Cardiac muscle cell (in vitro differentiated cells and primary cell): ENCODE measurements around the gene ARID3A. TPM values are rescaled to one million over a fixed set of nuclear protein-coding genes. Genes with fewer than 3 reads are reported as not detected.

Experiments used
- DNase-seq, 2 donors: peaks; one replicate each; pipeline versions ENCODE4 v3.0.0 to v3.0.0-alpha.2; 2010 to 2017; ENCODE audit warnings: low read depth in 1 of 2, low spot score in 1 of 2
- H3K27ac ChIP-seq: fragments of 200-600 bp; sonication (generic); 2 replicates; pipeline ENCODE4 v1.5.1; 2016
- H3K27me3 ChIP-seq: fragments of 200-600 bp; sonication (generic); 2 replicates; pipeline ENCODE4 v1.6.0; 2016; ENCODE audit warnings: control low read depth
- H3K36me3 ChIP-seq: fragments of 200-600 bp; sonication (generic); 2 replicates; pipeline ENCODE4 v1.5.1; 2016; ENCODE audit warnings: control low read depth
- H3K4me1 ChIP-seq: fragments of 200-600 bp; sonication (generic); 2 replicates; pipeline ENCODE4 v1.8.1; 2017; ENCODE audit warnings: low read depth, mild to moderate bottlenecking, mixed run types
- H3K4me3 ChIP-seq: fragments of 200-600 bp; sonication (generic); 2 replicates; pipeline ENCODE4 v1.5.1; 2016; ENCODE audit warnings: mild to moderate bottlenecking
- H3K9me3 ChIP-seq: fragments of 200-600 bp; sonication (generic); 2 replicates; pipeline ENCODE4 v1.5.1; 2017; ENCODE audit warnings: low read depth, mild to moderate bottlenecking, control low read depth
- polyA plus RNA-seq: library from polyadenylated mRNA; unstranded; fragments of >200 nt; fragmentation: Nextera tagmentation; extraction: Ambion mirVana; gene quantifications from 2 replicates; pipeline ENCODE4 v1.2.1, GENCODE V29; 2016
- total RNA-seq: library from RNA; depleted of rRNA; stranded (reverse); fragments of >200 nt; gene quantifications from 2 replicates; pipeline ENCODE4 v1.2.3, GENCODE V29; 2016
- TF ChIP-seq, protein P1 (sequence below): IDR thresholded peaks from 2 replicates; pipeline ENCODE4 v1.5.1; 2012; ENCODE audit warnings: low read depth, mild to moderate bottlenecking, low read length

ARID3A gene
- total and polyA plus RNA-seq, 2 experiments from 2014 or later: 39.1 to 62.3 TPM

DNA sequence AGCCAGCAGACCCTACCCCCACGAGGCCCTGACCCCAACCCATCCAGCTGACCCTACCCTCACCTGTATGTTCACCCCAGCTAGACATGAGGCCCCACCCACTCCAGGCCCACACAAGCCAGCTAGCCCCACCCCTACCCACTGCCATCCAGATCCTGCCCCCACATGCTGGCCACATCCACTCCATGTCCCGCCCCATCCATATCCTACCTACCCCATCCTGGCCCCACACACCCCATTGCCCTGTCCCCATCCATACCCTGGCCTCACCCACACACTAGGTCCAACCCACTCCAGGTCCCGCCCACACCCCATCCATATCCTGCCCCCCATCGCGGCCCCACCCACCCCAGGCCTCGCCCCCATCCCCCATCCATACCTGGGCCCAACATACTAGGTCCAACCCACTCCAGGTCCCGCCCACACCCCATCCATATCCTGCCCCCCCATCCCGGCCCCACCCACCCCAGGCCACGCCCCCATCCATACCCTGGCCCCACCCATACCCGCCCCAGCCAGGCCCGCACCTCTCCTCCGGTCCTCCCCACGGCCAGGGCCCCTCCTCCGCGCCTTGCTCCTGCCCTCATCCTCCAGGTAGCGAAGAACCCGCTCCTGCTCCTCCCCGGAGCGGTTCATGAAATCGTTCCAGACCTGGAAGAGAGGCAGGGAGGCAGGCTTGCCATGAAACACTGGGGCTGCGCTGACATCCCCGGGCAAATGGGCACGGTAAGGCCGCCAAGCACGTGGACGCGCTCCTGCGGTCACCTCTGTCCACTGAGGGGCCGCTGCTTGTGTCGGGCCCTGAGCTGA, 25.3 kb upstream of the ARID3A start:
- no peak overlapping the region for H3K27ac ChIP-seq
- H3K9me3 ChIP-seq: no peaks in the 10 kb centered on the region
- H3K4me3 ChIP-seq: no peak overlapping the region
- TF ChIP-seq, protein P1, sequence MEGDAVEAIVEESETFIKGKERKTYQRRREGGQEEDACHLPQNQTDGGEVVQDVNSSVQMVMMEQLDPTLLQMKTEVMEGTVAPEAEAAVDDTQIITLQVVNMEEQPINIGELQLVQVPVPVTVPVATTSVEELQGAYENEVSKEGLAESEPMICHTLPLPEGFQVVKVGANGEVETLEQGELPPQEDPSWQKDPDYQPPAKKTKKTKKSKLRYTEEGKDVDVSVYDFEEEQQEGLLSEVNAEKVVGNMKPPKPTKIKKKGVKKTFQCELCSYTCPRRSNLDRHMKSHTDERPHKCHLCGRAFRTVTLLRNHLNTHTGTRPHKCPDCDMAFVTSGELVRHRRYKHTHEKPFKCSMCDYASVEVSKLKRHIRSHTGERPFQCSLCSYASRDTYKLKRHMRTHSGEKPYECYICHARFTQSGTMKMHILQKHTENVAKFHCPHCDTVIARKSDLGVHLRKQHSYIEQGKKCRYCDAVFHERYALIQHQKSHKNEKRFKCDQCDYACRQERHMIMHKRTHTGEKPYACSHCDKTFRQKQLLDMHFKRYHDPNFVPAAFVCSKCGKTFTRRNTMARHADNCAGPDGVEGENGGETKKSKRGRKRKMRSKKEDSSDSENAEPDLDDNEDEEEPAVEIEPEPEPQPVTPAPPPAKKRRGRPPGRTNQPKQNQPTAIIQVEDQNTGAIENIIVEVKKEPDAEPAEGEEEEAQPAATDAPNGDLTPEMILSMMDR: no peak
- no peaks in the 10 kb centered on the region for H3K27me3 ChIP-seq
- H3K36me3 ChIP-seq: no peaks in the 10 kb centered on the region
- no peak for DNase-seq
- no peaks in the 10 kb centered on the region for H3K4me1 ChIP-seq

DNA sequence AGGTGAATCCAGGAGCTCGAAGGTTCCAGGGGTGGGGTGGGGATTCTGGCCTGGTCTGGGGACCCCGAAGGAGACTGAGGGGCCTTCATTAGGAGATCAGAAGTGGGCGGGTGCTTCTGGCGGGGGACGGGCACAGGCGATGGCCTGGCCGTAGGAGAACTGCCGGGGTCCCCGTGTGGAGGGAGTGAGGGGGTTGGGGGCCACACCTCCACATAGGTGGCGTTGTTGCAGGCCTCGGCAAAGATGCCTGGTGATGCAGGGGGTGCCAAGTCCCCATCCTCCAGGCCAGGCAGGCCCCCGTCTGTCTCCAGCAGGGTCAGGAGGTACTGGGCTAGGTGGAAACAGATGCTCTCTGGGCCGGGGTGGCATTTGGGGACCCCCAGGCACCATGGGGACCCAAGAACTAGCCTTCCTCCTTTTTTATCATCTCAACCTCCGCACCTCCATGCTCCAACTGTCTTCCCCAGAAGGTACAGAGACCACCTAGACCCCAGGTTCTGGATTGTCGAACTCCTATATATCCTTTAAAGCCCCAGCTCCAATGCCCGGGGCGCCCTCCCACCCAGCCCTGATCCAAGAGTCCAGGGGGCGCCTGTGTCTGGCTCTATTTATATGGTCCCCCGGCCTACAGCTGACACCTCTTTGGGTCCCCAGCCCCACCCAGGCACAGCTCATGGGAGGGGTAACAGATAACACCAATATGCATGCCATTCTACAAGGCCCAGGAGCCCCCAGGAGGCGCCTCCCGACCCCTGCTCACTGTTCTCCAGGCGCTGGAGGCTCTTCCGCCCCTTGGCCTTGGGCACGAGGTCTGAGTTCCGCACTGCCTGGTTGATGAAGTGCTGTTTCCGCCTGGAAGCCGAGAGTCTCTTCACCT, 24.4 kb upstream of the ARID3A start:
- H3K36me3 ChIP-seq: no peaks in the 10 kb centered on the region
- H3K9me3 ChIP-seq: no peaks in the 10 kb centered on the region
- no peaks in the 10 kb centered on the region for H3K27me3 ChIP-seq
- TF ChIP-seq, protein P1: no peak
- H3K4me3 ChIP-seq: no peak overlapping the region
- DNase-seq: no peak
- H3K4me1 ChIP-seq: no peaks in the 10 kb centered on the region
- no peak overlapping the region for H3K27ac ChIP-seq

DNA sequence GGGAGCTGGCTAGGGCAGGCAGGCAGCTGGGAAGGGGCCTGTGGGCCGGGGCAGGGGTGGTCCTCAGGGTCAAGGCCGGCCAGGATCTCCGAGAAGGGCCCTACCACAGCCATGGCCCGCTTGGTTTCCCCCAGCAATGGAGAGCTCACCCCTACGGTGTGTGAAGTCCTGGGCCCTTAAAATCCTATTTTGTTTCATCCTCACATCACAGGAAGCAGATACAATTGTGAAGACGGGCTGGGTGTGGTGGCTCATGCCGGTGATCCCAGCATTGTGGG, 23.8 kb upstream of the ARID3A start:
- H3K4me1 ChIP-seq: no peaks in the 10 kb centered on the region
- no peak overlapping the region for H3K27ac ChIP-seq
- H3K36me3 ChIP-seq: no peaks in the 10 kb centered on the region
- H3K4me3 ChIP-seq: no peak overlapping the region
- H3K9me3 ChIP-seq: no peaks in the 10 kb centered on the region
- DNase-seq: no peak
- H3K27me3 ChIP-seq: no peaks in the 10 kb centered on the region
- TF ChIP-seq, protein P1: no peak

DNA sequence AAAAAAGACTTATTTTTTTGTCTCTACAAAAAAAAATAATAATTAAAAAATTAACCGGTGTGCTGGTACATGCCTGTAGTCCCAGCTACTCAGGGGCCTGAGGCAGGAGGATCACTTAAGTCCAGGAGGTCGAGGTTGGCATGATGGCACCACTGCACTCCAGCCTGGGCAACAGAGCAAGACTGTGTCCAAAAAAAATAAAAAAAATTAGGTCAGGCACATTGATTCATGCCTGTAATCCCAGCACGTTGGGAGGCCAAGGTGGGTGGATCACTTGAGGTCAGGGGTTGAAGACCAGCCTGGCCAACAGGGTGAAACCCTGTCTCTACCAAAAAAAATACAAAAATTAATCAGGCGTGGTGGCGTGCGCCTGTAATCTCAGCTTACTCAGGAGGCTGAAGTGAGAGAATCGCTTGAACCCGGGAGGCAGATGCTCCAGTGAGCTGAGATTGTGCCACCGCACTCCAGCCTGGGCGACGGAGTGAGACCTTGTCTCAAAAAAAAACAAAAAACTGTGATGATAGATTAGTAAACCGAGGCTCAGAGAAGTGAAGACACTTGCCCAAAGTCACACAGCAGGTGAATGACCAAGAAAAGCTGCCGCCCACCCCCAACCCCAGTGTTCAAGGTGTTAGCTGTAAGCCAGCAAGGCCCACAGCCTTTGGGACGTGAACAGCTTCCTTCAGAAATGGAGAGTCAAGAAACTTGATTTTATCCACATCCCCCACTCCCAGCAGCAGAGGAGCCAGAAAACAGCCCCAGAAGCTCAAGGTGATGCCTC, 23.2 kb upstream of the ARID3A start:
- Histone ChIP-seq H3K36me3 (no peaks in the 10 kb centered on the region), H3K27me3 (no peaks in the 10 kb centered on the region), H3K4me3 (no peak overlapping the region), H3K9me3 (no peaks in the 10 kb centered on the region), H3K4me1 (no peaks in the 10 kb centered on the region), H3K27ac (no peak overlapping the region)
- DNase-seq: no peak
- TF ChIP-seq, protein P1: no peak

DNA sequence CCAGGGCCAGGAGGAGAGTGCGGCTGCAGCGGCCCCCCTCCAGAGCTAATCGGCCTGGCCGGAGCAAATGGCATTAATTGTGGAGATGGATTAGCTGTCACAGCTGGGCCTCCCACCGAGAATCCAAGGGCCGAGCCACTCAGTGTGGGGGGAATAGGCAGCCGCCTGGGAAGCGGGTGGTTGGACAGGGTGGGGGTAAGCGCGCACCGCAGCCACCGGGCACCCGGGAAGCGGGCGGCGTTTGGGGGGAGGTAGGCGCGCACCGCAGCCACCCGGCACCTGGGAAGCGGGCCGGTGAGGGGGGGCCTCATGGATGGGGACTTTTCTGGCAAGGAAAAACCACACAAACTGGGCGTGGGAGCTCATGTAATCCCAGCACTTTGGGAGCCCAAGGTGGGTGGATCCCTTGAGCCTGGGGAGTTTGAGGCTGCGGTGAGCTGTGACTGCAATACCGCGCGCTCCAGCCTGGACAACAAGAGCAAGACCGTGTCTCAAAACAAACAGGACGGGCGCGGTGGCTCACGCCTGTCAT, 22.5 kb upstream of the ARID3A start:
- Histone ChIP-seq H3K4me1 (no peaks in the 10 kb centered on the region), H3K9me3 (no peaks in the 10 kb centered on the region), H3K27ac (no peak overlapping the region), H3K4me3 (no peak overlapping the region), H3K27me3 (no peaks in the 10 kb centered on the region), H3K36me3 (no peaks in the 10 kb centered on the region)
- TF ChIP-seq, protein P1: no peak
- no peak for DNase-seq
